ENCODE data around the gene CACNA1H.

Gene CACNA1H

DNA sequence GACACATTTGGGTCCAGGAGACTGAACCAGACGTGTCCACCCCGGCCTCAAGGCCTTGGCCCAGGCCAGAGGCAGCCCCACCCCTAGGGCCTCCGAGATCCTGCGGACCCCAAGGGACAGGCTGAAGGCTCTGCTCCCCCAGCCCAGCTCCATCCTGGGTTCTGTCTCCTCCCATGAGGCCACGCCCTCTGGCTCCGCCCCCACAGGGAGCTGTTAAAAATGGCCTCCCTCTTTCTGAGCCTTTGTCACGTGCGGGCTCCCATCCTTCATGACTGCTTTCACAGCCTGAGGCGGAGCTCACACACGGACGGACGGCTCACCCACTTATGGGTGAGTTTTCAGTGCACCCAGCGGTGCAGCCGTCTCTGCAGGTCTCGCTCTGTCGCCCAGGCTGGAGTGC lies 6.5 kb upstream of the CACNA1H start:
- DNase-seq (ENCODE audit: insufficient read length, low spot score), result no peak
- no peak for FAIRE-seq
- TF ChIP-seq, protein P1, sequence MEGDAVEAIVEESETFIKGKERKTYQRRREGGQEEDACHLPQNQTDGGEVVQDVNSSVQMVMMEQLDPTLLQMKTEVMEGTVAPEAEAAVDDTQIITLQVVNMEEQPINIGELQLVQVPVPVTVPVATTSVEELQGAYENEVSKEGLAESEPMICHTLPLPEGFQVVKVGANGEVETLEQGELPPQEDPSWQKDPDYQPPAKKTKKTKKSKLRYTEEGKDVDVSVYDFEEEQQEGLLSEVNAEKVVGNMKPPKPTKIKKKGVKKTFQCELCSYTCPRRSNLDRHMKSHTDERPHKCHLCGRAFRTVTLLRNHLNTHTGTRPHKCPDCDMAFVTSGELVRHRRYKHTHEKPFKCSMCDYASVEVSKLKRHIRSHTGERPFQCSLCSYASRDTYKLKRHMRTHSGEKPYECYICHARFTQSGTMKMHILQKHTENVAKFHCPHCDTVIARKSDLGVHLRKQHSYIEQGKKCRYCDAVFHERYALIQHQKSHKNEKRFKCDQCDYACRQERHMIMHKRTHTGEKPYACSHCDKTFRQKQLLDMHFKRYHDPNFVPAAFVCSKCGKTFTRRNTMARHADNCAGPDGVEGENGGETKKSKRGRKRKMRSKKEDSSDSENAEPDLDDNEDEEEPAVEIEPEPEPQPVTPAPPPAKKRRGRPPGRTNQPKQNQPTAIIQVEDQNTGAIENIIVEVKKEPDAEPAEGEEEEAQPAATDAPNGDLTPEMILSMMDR (IDR thresholded peaks at IDR 0.05; ENCODE audit: insufficient read depth, missing control alignments), result no peak

DNA sequence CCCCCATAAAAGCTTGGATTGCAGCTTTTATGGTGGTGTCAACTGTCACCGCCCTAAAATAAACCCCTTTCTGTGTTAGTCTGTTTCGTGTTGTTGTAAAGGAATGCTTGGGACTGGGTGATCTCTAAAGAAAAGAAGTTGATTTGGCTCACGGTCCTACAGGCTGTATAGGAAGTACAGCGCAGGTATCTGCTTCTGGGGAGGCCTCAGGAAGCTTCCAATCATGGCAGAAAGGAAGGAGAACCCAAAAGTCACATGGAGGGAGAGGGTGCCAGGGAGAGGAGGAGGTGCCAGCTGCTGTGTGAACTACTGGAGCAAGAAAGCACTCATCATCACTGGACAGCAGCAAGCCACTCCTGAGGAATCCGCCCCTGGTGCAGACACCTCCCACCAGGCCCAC lies 5.9 kb upstream of the CACNA1H start:
- TF ChIP-seq, protein P1 (IDR thresholded peaks at IDR 0.05; ENCODE audit: insufficient read depth, missing control alignments), result no peak
- DNase-seq (ENCODE audit: insufficient read length, low spot score) (no peak), FAIRE-seq (no peak)

DNA sequence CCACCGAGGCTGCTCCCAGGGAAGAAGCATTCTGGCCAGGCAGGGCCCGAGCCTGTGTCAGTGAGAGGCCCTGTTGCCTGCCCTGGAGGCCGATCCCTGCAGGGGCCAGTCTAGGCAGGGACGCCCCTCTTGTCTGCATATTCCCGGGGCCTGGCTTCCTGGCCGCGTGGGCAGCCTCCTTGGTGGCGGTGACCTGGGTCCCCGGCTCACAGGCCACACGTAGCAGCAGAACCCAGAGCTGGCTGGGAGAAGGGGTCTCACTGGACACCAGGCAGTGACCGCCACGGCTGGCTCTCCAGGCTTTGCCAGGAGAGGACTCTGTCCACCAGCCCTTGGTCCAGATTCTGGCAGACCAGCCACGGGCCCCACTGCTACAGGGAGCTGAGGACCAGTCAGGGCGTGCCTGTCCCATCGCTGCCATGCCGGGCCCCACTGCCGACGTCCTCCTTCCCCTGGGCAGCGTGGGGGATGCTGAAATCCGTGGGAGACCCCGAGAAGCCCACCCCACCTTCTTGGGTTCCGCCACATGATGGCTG lies 3.7 kb upstream of the CACNA1H start:
- FAIRE-seq, result no peak
- DNase-seq (ENCODE audit: insufficient read length, low spot score), result no peak
- TF ChIP-seq, protein P1 (IDR thresholded peaks at IDR 0.05; ENCODE audit: insufficient read depth, missing control alignments), result no peak

DNA sequence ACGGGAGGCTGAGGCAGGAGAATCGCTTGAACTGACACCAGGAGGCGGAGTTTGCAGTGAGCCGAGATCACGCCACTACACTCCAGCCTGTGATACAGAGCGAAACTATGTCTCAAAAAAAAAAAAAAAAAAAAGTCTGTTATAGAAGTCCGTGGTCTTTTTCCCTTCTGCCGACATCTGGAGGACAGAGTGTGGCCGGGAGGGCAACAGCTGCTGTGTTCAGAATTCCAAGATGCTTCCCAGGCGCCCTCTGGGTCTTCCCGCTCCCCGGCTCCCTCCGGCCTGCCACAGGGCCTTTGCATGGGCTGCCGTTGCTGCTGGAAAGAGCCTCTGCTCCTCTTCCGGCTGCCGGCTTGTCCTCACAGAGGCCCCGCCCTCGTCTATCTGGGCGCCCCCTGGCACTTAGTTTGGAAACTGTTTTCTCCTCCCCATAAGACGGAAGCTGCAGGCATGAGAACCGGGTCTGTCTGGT lies 2.4 kb upstream of the CACNA1H start:
- FAIRE-seq (no peak), DNase-seq (ENCODE audit: insufficient read length, low spot score) (no peak)
- TF ChIP-seq, protein P1 (IDR thresholded peaks at IDR 0.05; ENCODE audit: insufficient read depth, missing control alignments), result no peak

DNA sequence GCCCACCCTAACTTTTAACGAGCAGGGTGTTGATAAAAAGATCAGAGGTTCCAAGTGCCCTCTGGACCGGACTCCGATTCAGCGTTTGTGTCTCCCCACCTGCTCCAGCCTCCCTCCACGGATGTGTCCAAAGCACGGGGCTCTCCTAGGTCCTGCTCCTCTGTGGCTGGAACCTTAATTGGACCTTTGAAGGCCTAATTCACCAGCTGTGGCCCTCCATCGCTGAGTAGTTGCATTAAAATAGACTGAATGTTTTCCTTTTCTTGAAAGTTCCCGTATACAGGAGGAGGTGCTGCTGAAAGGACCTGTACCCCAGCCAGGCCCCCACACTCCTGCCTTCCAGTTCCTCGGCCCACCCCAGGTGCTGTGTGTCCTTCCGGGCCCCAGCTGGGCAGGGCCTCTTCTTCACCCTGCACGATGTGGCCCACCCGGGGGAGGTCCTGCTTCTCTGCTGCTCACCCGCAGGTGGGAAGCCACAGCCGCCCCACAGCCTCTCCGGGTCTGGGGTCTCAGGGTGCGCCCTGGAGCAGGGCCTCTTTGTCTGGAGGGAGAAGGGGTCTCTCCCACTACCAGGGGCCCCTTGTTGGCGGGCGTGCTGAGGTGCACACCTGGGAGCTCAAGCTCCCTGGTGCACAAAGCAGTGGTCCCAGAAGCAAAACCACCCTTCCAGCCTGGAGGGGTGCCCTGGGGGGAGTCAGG lies 1.3 kb upstream of the CACNA1H start:
- TF ChIP-seq, protein P1 (IDR thresholded peaks at IDR 0.05; ENCODE audit: insufficient read depth, missing control alignments), result no peak
- DNase-seq (ENCODE audit: insufficient read length, low spot score) (no peak), FAIRE-seq (no peak)

DNA sequence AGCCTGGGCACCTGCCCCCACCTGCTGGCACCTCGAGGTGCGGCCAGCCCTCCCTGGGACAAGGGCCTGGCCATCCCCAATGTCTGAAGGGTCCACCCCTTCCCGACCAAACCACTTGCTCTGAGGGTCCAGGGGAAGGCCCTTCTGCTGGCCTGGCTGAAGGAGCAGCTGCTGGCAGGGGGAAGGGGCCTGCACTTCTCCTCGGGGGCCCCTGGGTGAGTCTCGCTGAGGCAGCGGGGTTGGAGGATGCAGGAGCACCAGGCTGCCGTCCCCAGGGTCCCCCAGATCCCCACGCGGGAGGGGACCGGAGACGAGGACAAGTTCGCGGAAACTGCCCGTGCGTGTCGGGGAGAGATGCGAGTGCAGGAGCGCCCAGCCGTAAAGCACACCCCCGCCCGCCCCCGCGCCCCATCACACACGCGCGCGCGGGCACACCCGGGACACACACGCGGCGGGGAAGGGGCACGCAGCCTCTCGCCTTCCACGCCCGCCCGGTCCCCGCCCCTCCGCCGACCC lies 725 bp upstream of the CACNA1H start:
- DNase-seq (ENCODE audit: insufficient read length, low spot score) (peak; percentile 66), FAIRE-seq (no peak)
- TF ChIP-seq, protein P1 (IDR thresholded peaks at IDR 0.05; ENCODE audit: insufficient read depth, missing control alignments), result no peak

All from D721Med (cell line).